HG03469 (cell line): ENCODE data around the gene EHMT2.

Experiments
- ATAC-seq: cut with Tn5 transposase; IDR thresholded peaks from one replicate; pipeline ENCODE4 v1.9.1; 2021; ENCODE audit warnings: mild to moderate bottlenecking, moderate library complexity, moderate number of reproducible peaks; ENCODE audit not compliant: unreplicated experiment

EHMT2 gene

GRCh38 chr6:31892821-31893220, 4.7 kb downstream of the EHMT2 start:
- no peak for ATAC-seq

GRCh38 chr6:31889331-31889972, 8.0 kb downstream of the EHMT2 start:
- ATAC-seq = no peak

DNA sequence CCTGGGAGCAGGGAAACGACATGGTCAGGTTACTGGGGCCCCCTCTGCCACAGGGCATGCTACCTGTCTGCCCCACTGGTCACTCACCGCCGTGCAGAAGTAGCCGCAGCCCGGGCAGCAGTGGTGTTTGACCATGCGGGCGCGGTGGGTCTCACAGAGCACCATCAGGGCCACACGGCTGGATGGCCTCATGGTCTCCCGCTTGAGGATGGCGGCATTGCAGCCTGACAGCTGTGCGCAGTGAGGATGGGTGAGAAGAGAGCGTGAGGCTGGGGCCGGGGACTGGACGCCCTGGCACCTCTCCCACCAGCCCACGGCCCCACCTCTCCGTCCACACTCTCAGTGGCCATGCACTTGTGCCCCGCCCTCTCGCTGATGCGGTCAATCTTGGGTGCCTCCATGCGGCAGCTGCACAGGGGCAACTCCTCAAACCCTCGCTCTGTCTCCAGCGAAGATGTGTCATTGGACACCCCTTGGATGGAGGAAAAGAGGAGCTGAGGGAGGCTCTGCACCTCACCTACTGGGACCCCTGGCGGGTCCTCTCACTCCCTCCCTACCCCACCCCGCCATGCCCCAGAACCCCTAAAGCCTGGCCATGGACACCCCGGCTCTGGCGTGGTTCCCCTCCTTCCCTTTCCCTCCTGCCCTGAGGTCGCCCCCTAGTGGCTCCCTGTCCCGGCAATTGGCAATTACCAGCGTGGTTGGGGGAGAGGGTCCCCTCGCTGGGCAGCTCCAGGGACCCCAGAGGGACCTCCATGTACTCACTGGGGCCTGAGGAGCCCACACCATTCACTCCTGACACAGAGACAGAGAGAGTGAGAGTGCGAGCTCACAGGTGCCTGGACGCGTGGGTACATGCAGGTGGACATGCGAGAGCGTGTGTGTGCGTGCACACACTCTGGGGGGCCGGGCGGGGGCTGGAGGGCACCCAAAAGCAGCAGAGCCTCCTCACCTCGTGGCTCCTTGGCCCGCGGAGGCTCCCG, 8.9 kb downstream of the EHMT2 start:
- ATAC-seq = no peak

DNA sequence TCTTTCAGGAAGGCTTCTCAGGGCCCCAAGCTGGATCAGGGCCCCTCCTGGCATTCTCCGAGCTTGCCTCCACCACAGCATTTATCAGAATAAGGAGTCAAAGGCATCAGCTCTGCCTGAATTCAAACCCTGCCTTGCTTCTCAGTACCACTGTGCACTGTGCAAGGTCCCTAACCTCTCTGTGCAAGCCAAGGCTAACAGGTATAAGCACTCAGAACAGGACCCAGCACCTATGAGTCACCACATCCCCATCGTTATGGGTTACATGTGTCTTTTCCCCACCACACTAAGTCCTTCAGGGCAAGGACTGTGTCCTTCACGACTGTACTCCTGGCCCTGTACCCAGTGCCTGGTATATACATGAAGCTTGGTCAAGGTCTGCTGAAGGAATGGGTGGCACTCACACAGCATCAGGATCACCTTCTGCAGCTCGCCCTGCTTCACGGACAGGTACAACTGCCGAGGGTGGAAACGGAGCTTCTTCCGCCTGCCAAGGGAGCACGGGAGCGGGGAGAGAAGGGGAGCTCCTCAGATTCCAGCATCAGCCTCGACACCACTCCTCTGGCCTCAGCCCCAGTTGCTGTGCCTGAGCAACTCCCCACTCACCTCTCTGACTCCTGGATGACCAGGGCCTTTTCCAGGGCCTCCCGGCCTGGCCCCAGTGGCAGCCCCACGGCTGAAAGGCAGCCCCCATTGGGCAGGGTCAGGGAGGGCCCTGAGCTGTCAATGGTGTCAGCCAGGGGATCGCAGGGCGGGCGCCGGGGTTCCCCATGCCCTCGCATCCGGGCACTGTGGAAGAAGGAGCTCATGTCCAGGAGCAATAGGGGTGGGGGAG, 10.1 kb downstream of the EHMT2 start:
- ATAC-seq = no peak

GRCh38 chr6:31886541-31886991, 10.9 kb downstream of the EHMT2 start:
- ATAC-seq = no peak

DNA sequence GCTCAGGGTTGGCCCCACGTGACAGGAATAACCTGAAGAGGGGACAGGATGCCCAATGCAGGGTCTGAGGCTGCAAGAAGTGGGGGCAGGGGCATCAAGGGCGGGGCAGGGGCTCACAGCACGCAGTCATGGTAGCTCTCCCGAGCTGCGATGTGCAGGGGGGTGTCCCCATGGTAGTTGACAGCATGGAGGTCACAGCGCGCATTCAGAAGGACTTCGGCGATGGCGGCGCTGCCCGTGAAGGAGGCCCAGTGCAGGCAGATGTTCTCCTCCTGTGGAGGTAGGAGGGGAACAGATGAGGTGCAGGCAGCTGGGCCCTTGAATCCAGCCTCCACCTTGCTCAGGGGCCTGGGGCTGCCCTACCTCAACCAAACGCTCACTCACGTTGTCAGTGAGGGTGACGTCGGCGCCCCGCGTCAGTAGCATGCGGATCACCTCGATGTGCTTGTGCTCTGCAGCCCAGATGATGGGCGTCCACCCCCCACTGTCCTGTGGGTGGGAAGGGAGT, 12.9 kb downstream of the EHMT2 start:
- no peak for ATAC-seq

GRCh38 chr6:31883676-31884075, 13.8 kb downstream of the EHMT2 start:
- ATAC-seq = no peak

- ATAC-seq = no peak
Observed at GRCh38 chr6:31882344-31882743, 15.2 kb downstream of the EHMT2 start.

DNA sequence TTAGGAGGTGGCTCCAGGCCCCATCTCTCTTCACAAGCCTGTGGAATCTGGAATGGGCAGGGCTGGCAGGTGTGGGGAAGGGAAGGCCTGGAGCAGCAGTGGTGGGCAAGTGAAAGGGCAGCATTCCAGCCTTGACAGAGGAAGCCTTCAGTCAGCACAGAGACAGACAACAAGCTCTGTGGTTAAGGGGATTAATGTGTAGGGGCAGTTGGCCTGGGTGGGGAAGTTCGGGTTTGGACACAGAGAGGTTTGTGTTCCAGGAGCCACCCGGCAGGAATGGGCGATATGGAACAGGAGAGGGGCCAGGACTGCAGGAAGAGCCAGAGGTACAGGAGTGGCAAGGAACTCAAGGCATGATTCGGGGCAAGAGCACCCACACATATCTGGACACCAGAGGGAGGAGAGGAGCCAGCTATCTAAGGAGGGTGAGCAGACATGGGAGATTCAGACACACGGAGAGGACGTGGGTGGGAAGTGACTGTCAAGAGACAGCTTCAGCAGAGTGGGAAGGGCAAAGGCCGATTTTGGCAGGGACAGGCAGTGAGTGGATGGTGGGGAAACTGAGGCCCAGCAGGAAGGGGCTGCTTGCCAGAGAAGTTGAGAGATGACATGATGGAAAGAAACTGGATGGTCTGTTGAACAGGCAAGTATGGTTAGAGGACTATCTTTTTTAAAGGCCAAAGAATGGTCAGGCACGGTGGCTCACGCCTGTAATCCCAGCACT, 16.2 kb downstream of the EHMT2 start:
- no peak for ATAC-seq

GRCh38 chr6:31880616-31881015, 16.9 kb downstream of the EHMT2 start:
- no peak for ATAC-seq

DNA sequence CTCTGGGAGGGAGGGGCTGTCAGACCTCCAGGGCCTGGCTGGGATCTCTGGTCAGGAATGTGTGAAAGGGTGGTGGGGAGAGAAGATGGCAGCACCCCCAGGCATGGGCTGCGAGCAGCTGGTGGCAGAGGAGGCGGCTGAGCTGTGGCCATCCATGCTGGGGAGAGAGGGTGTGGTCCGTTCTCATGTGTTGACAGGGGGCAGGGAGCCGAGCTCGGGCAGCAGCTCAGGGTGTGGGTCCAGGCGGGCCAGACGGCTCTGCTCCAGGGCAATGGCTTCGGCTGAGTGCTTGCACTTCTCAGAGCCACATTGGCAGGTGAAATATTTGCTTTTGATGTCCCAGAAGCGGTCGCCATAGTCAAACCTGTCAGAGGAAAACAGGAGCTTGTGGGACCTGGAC, 17.6 kb downstream of the EHMT2 start:
- ATAC-seq = no peak

- no peak for ATAC-seq
Observed at GRCh38 chr6:31879143-31879542, 18.4 kb downstream of the EHMT2 start.

DNA sequence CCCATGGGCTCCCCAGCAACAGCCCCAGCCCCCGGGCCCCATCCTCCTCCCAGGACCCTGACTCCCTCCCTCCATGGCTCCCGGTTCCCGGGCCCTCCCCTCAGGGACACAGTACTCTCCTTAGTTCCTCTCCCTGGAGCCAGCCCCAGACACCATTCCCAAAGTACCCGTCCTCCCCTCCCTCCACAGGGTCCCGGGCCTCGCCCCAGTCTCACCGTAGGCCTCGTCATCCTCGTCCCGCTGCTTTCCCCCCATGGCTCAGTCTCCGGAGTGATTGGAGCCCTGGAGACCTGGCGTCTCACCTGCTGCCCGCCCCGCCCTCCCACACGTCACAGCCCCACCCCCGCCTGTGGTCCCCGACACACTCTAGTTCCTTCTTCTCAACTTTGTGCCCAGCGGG, 18.8 kb downstream of the EHMT2 start, which contains the start of gene SLC44A4:
Gene SLC44A4 (minus strand): TSS at position 272 of the 400 bp plus-strand sequence. CDS start 17 bp downstream, at position 255.
- no peak for ATAC-seq

DNA sequence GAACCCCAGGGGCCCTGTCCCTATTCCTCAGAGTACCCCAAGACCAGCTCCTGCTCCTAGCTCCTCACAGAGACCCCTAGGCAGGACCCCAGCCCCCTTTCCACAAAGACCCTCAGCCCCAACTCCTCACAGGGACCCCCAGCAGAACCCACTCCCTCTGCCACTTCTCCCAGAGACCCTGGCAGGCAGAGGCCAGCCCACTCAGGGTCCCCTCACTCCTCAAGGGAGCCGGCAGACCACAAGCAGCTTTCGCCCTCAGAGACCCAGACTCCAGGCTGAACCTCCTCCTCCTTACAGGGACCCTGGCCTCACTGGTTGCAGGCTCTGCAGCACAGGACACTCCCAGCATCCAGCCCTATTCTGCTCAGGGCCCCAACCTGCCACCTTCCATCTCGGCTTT, 19.3 kb downstream of the EHMT2 start:
- no peak for ATAC-seq

DNA sequence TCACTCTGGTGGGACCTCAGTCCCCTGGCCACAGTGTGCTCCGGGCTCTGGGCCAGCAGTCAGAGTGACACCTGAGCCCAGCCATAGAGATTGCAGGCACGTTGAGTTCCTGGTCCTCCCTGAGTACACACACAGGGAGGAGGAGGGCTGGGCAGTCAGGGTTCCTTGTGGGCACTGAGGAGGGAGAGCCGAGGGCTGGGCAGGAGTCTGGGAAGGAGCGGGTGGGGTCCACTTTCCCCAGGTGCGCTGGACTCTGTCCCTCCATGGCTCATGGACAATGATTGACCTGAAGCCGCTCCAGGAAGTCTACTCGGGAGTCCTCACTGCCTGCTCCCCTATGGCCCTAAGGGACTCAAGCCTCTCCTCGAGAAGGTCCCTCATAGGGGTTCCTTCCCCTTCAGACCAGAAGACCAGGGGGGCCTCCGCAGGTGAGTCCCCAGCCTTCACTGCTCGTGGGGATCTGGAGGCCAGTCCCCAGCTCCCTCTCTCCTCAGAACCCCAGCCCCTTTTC, 19.8 kb downstream of the EHMT2 start:
- no peak for ATAC-seq

DNA sequence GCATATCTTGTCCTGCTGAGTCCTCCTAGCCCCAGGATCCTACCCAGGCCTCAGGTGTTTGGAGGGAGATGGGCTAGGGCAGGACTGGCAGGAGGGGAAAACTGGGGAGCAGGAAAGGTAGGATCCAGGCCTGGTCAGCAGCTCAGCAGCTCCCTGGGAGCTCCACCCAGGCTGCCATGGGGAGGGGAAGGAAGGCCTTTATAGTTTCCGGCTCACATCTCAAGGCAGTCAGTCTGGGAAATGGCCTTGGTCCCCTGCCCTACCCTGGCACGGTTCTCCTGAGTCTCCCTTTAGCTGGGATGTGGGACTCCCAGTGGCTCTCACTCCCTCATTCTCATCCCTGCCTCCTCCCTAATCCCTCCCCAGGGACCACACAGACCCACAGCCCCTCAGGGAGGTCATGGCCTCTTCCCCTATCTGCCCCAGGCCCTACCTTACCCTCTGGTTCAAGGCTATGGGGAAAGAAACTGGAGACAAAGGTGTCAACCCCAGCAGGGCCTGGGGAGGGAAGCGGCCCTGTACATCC, 20.3 kb downstream of the EHMT2 start:
- no peak for ATAC-seq

DNA sequence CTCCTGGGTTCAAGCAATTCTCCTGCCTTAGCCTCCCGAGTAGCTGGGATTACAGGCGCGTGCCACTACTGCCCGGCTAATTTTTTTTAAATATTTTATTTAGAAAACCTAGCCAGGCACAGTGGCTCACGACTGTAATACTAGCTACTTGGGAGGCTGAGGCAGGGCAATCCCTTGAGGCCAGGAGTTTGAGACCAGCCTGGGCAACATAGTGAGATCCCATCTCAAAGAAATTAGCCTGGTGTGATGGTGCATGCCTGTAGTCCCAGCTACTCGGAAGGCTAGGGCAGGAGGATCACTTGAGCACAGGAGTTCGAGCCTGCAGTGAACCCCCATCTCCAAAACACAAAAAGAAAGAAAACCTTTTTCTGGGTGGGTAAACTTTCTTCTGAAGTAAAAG, 21.1 kb downstream of the EHMT2 start:
- ATAC-seq = no peak

DNA sequence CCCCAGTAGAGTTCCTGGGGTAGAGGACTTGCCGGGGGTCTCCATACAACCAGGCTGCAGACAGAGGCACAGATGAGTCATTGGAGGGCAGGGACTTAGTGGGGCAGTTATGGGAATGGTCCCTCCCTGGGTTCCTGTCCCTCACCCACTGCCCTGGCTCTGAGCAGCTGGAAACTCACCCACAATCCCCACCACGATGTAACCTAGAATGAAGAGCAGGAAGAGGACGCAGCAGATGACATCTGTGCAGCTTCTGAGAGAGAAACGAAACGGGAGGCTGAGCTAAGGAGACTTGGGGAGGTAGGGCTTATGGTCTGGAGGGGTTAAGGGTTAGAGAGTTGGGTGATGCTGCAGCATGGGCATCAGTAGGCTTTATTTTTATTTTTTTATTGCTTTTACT, 21.6 kb downstream of the EHMT2 start:
- no peak for ATAC-seq

DNA sequence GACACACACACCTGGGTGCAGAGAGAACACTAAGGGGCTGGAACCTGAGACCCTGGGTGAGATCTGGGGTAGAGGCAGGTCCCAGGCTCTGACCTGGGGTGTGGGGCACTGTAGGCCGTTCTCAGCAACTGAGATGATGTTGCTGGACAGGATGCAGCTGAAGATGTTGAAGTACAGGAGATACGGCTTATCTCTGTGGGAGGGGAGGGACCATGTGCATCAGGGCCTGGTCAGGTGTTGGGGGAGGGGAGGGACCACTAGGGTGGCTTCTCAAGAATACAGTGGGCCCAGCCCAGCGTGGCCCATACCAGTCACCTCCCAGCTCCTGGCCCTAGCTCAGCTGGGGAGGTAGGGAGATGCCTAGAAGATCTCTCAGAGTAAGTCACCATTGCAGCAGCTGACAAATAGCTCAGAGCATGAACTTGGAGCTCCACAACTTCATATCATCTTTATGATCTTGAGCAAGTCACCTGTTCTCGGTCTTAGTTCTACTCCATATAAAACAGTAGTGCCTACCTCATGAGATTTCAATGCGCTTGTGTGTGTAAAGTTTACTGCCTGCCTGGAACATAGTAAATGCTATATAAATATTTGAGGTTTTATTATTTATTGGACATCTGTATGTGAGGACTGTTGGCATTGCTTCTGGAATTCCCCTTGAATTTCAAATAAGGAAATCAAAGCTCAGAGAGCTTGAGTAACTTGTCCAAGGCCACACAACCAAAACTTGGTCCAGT, 22.5 kb downstream of the EHMT2 start:
- no peak for ATAC-seq
